ENCODE data around the gene MREG.

MREG gene

GRCh38 chr2:215918901-215919599 lies 94.3 kb downstream of the MREG start:
- DNase-seq = no peak

GRCh38 chr2:215917953-215918620 lies 95.3 kb downstream of the MREG start:
- peak in 1 of 5 experiments; percentile 46 for DNase-seq

GRCh38 chr2:215915441-215915840 lies 97.9 kb downstream of the MREG start:
- DNase-seq = no peak

- no peak for DNase-seq
These were observed 98.6 kb downstream of the MREG start for GRCh38 chr2:215914777-215915165.

- no peak for DNase-seq
These were observed 99.1 kb downstream of the MREG start for GRCh38 chr2:215914054-215914776.

GRCh38 chr2:215912299-215912842 lies 101.0 kb downstream of the MREG start:
- DNase-seq = no peak

GRCh38 chr2:215911301-215912085 lies 101.9 kb downstream of the MREG start:
- no peak for DNase-seq

GRCh38 chr2:215910180-215910579 lies 103.2 kb downstream of the MREG start:
- no peak for DNase-seq

GRCh38 chr2:215907147-215907546 lies 106.2 kb downstream of the MREG start:
- no peak for DNase-seq

- no peak for DNase-seq
These were observed 106.9 kb downstream of the MREG start for GRCh38 chr2:215906458-215906857.

GRCh38 chr2:215905691-215906090 lies 107.7 kb downstream of the MREG start:
- no peak for DNase-seq

GRCh38 chr2:215904101-215904500 lies 109.2 kb downstream of the MREG start:
- no peak for DNase-seq

GRCh38 chr2:215903203-215903602 lies 110.1 kb downstream of the MREG start:
- DNase-seq = no peak

GRCh38 chr2:215901796-215902195 lies 111.6 kb downstream of the MREG start:
- no peak for DNase-seq

- DNase-seq = no peak
These were observed 112.5 kb downstream of the MREG start for GRCh38 chr2:215900843-215901242.

GRCh38 chr2:215900203-215900611 lies 113.1 kb downstream of the MREG start:
- DNase-seq = no peak

GRCh38 chr2:215899141-215900074 lies 113.9 kb downstream of the MREG start:
- DNase-seq = no peak

GRCh38 chr2:215898363-215898762 lies 115.0 kb downstream of the MREG start:
- no peak for DNase-seq

GRCh38 chr2:215896921-215897320 lies 116.4 kb downstream of the MREG start:
- no peak for DNase-seq

GRCh38 chr2:215895330-215895729 lies 118.0 kb downstream of the MREG start:
- no peak for DNase-seq

Data from T-helper 2 cell (primary cell).